Activated CD4-positive, alpha-beta T cell treated with anti-CD3 and anti-CD28 coated beads, Interleukin-2, amount 50 U/mL, for 24 hours (primary cell): ENCODE data around the gene CFAP65.

Source experiments
- DNase-seq, 2 donors: peaks; one replicate each; pipeline ENCODE4 v3.0.0-alpha.2; 2020; ENCODE audit warnings: low read depth in 1 of 2, low spot score in 1 of 2

The CFAP65 gene

GRCh38 chr2:219017201-219017931 is 23.9 kb downstream of the CFAP65 start:
- DNase-seq = no peak

DNA sequence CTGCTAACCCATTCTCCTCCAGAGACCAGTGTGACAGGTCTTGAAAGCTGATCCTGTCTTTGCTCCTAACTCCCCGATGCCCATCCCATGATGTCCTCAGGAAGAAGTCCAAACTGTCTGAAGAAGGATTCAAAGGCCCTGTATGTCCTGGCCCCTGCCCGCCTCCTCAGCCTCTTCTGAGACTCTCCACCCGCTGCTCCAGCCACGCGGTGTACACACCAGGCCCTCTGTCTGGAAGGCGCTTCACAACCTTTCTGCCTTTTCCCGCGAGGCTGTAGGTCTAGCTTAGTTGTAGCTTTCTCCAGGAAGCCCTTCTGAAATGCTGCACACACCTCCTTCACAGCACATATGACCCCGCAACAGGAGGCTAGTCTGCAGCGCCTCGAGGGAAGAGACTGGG is 24.6 kb downstream of the CFAP65 start:
- DNase-seq = no peak

DNA sequence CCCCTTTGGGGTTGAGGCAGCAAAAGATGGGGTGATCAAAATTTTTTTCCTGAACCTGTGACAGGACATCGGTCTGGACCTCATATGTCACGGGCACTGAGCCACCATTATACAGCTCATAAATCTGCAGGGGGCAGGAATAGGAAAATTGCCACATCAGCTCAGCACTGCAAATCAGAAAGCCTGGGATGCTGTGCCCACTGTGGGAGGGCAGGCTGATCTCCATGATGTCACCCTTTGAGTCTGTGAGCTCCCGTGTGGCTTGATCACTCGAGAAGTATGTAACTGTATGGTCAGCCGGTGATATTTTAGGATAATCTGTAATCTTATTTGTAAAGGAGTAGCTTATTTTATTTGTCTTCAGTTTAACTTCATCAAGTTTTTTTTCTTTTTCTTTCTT is 30.4 kb downstream of the CFAP65 start:
- no peak for DNase-seq

DNA sequence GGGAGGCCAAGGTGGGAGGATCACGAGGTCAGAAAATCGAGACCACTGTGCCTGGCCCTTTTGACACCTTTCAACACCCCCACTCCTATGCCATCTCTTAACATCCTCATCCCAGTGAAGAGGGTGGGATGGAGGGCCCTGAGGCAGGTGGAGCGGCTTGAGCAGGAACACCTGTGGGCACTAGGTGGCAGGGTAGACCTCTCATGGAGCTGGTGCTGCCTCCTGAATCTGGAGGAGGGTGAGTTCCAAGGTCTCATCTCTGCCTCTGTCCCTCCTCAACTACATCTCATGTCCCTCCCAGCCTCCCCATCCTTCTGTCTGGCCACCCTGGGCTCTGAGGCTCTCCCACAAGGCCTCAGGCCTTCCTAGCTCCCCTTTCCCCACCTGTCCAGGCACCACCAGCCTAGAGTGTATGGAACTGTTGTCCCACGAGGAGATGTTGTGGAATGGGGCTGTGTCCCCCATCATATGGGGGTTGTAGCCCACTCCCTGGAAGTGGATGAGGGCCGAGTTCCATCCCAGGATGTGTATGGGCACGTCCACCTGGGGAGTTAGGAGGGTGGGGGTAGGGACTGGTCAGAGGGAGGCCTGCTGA is 31.1 kb downstream of the CFAP65 start:
- peak in 1 of 2 donors; percentile 11 for DNase-seq

GRCh38 chr2:219009294-219009693 is 32.0 kb downstream of the CFAP65 start:
- DNase-seq = no peak

DNA sequence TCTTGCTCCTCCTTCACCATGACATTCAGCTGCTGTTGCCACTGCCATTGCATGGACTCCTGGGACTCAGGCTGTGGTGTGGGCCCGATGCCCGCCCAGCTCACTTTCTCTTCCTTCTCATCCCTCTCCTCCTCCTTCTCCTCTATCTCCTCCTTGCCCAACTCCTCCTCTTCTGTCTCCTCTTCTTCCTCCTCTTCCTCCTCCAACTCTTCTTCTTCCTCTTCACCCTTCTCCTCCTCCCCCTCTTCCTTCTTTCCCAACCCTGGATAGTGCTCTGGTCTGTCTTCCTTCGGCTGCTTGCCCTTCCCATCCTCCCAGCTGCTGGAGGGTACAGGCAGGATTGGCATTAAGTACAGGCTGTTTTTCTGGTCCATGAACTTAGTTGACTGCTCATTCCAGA is 37.3 kb downstream of the CFAP65 start:
- DNase-seq = no peak

GRCh38 chr2:219003267-219003634 is 38.1 kb downstream of the CFAP65 start:
- no peak for DNase-seq

DNA sequence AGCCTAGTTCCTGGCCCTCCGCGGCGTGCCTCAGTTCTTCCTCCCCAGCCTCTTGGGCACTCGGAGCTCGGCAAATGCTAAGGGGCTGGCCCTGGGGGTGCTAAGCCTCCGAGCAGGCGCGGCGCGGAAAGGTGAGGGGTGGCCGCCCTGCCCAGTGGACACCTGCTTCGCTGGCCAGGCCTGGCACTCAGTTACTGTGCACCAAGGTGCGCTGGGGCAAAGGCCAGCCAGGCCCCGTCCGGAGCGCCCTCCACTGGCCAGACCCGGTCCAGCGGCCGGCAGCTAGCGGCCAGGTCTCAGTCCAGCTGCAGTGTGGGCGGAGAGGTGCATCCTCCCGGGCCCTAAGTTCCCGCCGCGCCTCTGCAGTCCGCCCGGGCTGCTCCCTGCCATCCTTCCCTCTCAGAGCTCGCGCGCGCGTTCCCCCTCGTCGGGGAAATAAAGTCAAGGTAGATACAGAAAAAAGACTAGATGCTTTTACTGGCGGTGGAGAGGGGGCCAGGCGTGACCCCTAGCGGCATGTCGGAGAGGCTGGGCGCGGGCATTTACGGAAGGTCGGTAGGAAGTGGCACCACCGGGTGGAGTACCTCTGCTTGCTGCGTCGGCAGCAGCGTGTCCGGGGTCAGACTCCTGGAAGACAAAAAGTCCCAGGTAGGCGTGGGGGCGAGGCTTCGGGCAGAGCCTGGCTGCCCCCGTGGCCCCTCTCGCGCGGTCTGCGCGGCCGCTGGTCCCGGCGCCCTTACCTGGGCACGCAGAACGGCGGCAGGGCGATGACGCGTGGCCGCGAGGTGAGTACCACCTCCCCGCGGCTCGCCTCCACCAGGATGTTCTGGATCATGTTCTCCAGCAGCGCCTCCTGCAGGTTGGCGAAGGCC is 38.7 kb downstream of the CFAP65 start:
- no peak for DNase-seq

- peak in 1 of 2 donors; percentile 24 for DNase-seq
Measured at GRCh38 chr2:219001577-219002394, 39.5 kb downstream of the CFAP65 start.

DNA sequence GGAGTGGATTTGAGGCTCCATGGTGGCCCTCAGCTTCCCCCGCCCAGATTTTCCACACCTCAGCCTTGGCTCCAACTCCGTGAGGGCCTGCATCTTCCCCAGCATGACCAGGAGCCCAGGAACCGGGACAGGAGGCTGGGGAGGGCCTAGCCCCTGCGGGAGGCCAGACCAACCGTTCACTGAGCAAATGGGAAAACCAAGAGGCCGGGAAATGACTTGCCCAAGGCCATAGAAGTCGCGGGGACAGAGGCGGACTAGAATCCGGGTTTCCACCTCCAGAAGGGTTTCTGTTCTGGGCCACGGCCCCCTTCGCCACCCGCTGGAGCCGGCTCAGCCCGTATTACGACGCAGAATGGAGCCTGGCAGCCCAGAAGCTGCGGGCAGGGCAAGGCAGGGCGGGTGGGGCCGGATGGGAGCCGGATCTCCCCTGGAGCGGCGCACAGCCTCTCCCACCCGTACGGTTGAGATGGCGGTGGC is 40.2 kb downstream of the CFAP65 start:
- DNase-seq = no peak

DNA sequence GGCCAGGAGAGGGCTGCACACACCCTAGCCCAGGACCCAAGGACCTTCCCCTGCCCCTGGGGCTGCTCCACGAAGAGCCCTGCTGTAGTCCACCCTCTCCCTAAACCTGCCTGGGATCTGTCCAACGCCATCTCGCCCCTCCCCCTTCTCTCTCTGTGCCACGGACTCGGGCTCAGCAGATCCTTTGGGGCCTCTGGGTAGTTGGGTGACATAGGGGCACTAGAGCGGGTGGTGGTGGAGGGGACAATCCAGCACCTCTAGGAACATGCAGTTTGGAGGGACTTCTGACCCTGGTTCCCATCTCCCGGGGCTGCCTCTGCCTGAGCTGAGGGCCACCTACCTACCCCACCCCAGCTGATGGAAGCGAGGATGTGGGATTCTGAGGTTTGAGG is 40.8 kb downstream of the CFAP65 start:
- DNase-seq = no peak

DNA sequence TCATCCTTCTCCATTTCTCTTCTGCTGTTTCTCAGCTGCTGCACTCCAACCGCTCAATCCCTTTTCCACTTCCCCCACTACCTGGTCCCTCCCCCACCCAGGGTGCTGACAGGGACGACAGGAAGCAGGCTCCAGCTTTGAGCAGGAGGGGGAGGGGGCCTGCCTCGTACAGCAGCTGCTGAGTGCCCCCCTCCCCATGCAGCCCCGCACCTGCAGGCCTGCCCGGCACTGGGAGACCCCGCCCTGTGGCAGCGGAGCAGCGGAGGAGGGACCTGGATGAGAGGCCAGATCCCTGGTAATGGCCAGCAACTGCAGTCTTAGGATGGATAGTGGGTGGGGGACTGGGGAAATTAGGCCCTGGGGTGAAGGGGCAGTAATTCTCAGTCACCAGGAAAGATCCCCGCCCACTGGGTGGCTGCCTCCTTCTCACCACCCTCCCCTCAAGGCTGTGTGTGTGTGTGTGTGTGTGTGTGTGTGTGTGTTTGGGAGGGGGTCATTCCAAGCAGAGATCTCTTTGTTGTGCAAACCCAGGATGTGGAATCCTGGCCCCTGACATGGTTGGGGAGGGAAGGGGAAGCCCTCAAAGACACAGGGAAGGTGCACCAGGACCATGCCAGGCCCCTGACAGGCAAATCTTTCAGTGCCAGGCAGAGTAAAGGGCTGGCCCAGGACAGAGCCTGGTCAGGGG is 41.3 kb downstream of the CFAP65 start:
- no peak for DNase-seq

GRCh38 chr2:218999021-218999880 is 42.1 kb downstream of the CFAP65 start:
- DNase-seq = no peak

- DNase-seq = no peak
Measured at GRCh38 chr2:218998414-218999002, 42.8 kb downstream of the CFAP65 start.

DNA sequence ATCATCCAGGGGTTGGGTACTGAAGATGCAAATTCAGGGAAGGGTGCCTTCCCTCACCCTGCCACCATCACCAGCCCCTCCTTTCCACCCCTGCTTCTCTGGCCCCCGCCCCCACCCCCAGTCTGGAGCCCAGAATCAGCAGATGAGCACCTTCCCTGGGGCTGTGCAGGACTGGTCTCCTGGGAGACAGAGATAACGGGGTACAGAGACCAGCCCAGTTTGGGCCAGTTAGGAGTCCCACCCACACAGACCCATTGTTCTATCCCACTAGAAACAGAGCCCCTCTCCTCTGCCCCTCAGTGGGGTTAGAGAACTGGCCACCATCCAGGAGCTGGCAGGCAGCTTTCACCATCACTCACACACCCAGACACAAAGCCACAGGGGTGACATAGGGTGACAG is 43.6 kb downstream of the CFAP65 start:
- no peak for DNase-seq

DNA sequence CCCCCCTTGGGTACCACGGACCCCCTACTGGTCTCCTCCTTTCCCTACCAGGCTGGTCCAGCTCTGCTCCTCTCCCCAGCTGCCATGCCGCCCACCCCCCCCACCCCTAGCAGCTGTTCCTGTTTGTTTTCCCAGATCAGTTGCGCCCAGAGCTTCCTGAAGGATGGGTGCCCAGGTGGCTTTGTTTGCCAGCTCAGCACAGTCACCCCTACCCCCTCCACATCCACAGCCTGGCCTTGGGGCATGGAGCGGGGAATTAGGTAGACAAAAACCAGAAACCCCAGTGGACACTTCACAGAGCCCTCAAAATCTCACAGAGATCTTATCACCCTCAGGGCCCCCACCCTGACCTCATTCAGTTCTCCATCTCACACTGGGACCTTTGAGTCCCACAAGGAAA is 44.4 kb downstream of the CFAP65 start:
- DNase-seq = no peak

GRCh38 chr2:218995972-218996711 is 45.2 kb downstream of the CFAP65 start:
- DNase-seq = peak; percentile 69 to 71

DNA sequence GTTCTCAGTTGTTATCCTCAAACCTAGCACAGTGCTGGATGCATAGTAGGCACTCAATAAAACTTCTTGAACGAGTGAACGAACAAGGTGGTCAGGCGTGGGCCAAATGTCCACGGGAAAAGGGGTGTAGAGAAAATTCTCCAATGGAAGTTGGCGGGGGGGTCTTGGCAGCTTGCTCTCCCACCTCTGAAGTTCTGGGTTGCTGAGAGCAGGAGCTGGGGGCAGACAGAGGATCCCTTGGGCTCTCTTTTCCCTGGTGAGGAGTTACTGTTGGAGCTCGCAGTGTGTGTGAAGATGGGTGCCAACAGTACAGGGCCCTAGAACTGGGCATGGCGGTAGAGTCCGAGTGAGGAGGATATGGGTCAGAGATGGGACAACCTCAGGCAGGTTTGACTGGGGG is 45.8 kb downstream of the CFAP65 start:
- DNase-seq = no peak
